CD4-positive, alpha-beta T cell treated with Interferon alpha-2 for 1 hour (primary cell): ENCODE measurements around the gene HLF.
A peak's percentile ranks its signal among the peaks of the same experiment; 100 is the strongest.

ENCODE experiments used
- DNase-seq, 2 donors: peaks; one replicate each; pipeline ENCODE4 v3.0.0-alpha.2; 2020 to 2022

Gene HLF, protein sequence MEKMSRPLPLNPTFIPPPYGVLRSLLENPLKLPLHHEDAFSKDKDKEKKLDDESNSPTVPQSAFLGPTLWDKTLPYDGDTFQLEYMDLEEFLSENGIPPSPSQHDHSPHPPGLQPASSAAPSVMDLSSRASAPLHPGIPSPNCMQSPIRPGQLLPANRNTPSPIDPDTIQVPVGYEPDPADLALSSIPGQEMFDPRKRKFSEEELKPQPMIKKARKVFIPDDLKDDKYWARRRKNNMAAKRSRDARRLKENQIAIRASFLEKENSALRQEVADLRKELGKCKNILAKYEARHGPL

DNA sequence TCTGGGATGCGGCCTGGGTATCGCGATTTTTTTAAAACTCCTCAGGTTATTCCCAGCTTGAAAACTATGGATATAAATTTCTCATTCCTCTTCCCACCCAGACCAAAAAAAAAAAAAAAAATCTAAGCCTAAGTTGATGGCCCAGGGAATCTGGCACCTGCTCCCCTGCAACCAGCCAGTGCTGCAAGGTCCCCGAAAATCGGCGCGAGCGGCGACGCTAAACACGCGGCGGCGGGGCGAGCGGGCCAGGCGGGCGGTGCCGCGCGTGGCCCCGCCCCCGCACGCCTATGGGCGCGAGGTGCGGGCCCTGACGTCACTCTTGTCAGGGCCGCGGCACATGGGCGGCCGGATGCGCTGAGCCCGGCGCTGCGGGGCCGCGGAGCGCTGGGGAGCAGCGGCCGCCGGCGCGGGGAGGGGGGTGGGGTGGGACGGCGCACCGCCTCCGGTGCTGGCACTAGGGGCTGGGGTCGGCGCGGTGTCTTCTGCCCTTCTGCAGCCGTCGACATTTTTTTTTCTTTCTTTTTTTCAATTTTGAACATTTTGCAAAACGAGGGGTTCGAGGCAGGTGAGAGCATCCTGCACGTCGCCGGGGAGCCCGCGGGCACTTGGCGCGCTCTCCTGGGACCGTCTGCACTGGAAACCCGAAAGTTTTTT is at the start of gene HLF:
Gene HLF, plus strand, starts transcription at position 316 of the 654 bp plus-strand sequence. CDS start 525 bp downstream, outside the sequence.
- peak; percentile 71 to 84 for DNase-seq

DNA sequence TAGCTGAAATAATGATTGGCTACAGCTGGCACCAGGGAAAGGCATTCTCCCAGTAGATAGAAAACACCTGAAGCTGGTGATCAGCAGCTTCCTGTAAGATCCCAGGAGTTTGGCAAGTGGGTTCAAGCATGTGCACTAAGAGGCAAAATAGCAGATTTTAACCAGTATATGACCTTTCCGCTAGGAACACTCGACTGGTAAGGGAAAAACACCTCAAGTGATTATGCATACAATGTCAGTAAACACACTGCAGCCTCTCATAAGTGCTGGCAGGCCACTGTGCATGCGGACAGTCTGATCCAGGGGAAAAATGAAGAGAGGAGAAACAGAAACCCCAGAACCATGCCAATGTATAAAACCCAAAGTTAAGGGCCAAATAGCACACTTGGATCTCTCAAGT is 49.0 kb upstream of the HLF start:
- DNase-seq = no peak

DNA sequence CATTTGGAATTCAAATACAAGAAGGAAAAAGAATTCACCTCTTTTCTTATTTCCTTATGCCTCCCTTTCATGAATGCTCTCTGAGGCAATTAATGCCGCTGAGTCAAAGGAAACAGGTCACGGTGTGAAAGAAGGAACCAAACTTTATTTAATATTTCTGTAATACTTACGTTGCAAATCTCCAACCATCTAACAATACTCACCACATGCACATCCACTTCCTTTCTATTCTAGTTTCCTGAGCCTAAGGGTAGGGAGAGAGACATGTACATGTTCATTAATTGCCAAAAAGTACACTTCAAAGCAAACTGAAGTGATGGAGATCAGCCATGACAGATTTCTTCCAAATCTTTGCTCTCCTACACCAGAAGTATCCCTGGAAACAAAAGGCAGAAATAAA is 47.9 kb upstream of the HLF start:
- no peak for DNase-seq

DNA sequence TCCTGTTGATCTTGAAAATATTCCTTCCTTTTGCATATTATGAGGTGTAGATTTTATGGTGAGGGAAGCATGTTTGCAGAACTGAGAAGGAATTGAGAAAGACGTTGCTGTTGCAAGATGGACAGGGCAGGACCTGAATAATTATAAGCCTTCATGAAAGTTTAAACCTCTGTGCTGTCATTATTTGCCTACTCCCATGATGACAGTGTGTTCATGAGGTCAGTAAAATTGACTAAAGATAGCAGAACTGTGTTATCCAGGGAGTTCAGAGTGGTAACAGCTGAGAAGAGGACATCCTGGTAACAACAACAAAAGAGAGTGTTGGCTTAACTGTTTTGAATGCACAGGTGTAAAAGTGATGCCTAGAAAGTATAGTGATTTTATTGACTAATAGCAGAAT is 45.3 kb upstream of the HLF start:
- no peak for DNase-seq

DNA sequence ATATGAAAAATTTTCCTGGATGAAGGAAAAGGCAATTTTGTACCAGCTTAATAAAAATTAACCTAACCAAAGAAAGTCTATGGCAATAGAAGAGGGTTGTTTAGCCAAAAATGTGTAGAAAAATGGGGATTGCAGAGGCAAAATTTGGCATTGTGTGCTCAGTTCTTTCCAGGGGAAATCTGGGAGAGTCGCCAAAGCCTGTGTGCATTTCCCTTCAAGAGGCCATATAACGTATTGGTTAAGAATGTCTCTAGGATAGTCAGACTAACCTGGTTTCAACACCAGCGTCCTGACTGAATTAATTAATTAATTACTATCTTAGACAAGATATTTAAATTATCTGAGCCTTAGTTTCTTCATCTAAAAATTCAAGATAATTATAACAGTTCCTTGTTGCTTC is 44.8 kb upstream of the HLF start:
- DNase-seq = no peak

DNA sequence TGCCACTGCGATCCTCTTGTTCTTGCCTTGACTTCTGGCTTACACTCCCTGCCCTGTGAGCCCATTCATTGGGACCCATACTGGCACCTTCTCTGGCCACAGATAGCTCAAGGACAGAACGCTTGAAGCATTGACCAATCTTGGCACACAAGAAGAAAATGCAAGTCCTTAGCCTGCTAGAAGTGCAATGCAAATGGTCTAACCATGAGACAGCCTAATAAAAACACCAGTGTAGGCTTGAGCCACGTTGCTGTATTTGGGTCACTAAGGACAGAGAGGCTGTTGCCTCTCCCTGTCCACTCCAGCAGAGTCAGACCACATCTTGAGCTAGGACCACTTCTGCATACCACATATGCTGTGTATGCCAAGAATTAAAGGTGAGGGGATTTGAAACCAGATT is 41.2 kb upstream of the HLF start:
- DNase-seq = no peak

DNA sequence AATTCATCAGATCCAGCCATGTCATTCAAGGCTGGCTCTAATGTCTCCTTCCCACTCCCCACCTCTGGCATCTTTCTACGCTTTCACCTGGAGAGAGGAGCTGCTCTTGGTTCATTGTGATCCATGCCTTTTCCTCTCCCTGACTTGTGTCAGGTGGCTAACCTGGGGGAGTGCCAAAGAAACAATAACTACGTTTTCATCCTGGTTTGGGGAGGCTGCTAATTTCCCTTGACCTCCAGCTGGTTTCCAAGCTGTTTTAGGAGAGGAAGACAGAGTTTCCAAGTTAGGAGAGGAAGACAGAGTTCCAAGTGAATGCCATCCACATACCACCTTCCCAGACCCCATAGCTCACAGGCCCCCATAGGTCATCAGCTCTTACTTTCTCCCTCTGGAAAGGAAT is 40.0 kb upstream of the HLF start:
- DNase-seq = no peak

DNA sequence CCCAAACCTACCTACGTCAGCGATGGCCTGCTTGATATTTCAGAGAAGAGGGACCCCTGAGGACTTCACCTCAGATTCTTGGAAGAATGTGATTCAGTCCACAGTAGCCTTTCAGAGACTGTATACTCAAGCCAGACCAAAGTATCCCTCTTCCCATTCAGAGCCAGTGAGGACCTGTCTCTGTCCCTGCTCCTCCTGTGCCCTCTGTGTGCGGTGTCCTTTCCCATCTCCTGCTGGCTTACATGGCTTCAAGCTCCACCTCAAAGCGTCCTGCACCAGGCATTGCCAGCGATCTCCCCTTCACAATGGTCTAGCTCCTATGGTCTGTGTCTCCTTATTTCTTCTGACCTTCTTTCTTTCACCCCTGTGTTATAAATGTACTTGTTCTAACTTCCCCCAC is 39.5 kb upstream of the HLF start:
- no peak for DNase-seq

DNA sequence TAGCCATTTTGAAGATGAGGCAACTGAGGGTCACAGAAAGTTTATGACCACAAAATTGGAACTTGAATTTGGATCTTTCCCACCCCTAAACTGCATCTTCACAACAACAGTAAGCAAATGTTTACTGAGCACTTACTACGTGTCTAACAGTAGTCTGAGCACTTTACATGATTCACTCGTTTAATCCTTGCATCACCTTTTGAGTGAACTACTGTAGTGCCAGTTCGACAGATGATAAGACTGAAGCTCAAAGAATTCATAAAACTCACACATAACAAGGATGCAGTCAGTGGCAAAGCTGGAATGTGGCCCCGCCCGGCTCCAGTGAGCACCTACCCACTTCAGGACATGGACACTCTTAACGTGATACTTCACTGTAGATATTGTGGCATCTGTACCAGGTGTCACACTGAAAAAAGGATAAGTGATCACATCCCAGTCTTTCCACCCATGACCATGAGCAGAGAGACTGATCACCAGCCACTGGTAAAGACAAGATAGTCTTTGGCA is 36.0 kb upstream of the HLF start:
- DNase-seq = no peak

DNA sequence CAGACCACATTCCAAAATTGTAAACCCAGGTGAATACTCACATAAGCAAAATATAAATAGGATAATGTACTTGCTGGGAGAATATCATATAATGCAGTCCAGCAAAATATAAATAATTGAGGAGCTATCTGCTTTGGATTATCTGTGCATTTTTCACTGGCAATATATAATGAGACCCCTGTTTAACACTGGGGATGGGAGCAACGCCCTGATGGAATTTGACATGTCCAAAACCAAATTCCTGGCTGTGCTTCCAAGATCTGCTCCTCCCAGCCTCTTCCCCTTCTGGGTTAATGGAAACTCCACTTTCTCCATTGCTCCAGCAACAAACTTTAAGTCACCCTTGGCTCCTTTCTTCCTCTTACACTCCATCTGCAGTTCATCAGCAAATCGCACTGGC is 35.5 kb upstream of the HLF start:
- DNase-seq = no peak

DNA sequence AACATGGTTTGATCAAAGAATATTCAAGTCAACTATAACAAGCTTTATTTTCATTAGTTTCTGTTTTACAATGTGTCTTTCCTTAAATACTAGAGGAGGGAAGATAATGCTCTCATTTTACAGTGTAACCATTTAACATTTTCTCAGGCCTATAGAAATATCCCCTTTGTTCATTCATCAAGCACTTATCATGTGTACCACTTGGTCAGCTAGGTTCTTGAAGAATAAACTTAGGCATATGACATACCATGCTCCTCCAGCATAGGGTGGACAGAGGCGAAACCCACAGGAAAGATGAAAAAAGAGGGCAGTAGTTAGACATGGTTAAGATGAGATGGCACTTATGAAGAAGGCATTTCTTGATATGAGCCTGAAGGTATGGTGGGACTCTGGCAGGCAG is 34.0 kb upstream of the HLF start:
- no peak for DNase-seq

DNA sequence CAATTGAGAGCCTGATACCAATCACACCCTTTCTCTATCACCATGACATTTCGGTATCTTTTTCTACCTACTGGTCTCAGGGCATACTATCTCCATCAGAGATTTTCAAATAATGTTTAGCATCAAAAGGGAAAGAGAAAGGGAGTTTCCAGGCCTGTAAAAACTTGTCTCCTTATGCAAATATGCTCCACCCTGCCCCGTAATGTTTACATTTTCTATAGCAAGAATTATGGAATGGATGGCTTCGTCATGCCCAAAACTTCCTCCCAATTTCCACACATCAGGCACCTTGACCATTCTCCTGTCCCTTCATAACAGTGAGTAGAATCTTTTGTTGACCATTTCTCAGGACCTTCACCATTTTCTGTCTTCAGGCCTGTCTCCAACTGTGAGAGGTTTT is 30.9 kb upstream of the HLF start:
- DNase-seq = no peak

DNA sequence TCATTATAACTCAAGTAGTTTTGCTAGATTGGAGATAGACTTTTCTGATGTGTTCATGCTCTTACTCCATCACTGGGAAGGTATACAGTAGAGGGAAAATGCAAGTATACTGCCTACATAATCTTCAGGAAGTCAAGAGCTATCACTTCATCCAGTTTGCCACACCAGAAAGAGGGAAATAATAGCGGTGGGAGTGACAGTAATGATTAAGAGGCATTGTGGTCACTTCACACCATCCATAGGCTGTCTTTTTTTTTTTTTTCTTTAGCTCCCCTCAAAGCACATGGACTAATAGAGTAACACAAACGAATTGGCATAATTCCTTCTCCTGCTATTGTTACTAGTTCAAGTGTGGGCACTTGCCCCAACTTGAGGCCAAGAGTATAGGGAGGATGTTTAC is 28.4 kb upstream of the HLF start:
- DNase-seq = no peak

DNA sequence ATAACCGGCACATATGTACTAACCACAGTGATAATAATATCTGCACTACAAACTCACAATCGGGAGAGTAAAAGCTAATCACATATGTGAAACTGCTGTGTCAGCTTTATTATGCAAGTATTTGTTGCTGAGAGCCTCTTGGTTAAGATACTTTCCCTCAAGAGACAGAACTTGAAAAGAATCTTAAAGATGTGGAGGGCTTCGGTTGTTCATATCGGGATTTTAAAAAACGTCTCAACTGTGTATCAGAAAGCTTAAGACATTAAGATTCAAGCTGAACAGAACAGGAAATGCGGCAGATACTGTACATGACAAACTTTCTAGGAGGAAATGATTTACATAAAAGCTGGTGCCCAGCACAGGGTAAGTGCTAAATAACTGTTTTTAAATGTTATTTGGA is 27.5 kb upstream of the HLF start:
- peak in 1 of 2 donors; percentile 43 for DNase-seq

DNA sequence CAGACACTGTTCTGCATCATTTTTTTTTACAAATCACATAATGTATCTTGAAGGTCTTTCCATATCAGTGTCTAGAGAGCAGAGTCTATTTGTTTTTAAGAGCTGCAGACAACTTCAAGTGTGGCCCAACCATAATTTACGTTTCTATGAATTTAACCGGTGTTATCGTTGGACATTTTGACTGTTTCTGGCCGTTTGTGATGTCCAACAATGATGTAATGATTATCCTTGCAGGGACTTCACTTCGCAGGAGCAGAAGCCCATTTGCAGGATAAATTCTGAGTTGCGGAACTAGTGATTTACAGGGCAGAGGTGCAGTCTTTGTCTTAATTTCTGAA is 26.9 kb upstream of the HLF start:
- no peak for DNase-seq

DNA sequence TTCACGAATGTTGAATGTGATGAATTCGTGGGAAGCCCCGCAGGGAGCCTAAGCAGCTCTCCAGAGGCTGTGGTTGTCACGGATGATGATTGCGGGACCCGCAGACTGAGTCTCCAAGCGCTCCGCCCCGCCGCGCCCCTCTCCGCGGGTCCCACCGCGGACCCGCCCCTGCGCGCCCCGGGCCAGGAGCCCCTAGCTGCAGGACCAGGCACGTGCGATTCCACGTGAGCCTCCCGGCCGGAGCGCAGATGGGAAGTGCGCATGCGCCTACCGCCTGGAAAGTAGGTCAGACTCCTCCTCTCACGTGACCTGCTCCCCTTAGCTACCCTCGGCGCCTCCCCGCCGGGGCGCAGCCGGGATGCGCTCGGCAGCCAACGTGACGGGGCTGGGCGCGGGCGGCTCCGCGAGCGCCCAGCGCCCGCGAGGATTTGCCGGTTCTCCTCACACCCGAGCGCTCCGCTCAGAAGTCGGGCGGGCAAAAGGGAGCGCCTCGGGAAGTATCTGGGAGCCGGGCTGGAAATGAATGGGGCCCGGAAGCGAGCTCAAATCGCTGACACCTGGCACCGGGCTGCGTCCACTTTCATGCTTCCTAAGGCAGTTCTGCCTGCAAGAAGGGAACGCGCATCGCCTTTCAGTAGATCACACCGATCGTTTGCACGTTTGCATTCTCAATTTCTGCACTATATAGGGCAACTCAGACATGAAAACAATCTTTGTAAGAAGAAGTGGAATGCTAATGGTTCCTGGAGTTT is 26.4 kb upstream of the HLF start:
- peak; percentile 88 to 92 for DNase-seq

DNA sequence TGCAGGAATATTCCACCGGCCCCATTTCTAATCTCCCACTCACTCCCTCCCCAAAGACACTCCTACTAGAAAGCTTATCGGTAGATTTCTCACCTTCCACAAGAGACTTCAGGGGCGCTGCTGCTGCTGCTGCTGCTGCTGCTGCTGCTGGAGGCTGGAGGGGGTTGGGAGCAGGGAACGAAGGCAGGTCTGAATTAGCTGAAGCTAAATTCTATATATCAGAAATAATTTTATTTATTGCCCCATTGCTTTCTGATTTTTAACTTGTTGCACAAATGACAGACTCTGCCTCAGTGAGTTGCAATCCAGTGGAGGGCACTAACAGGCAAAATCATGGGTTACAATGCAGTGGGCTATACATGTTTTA is 25.8 kb upstream of the HLF start:
- peak in 1 of 2 donors; percentile 30 for DNase-seq

DNA sequence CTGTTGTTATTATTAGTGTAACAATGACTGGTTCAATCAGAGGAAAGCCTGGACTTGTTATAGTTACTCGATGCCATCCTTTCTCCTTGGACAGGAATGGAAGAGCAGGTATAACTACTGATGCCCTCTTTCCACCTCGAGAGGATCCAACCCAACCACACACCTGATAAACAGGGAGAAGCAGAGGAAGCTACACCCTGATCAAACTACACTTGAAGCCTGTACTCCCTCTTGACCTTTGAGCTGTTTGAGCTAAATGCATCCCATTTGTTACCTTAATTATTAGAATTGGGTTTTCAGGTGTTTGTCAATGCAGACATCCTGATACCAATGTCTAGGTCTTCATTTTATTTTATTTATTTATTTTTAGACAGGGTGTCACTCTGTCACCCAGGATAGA is 23.7 kb upstream of the HLF start:
- no peak for DNase-seq

DNA sequence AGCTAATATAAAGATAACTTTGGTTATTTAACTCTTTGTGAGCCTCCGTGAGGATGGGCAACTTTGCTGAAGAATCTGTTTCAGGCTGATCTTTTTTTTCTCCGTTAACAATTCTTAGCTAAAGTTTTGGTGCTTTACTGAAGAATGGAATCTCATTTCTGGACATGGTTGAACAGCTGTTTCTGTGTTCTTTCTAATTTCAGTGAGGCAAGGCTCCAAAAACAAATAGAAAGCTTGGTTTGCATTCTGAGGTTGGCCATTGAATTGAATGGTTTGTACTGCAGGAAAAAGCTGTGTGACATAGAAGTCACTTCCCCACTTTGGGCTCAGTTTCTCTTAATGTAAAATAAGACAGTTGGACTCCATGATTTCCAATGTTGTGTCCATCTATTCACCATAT is 22.3 kb upstream of the HLF start:
- DNase-seq = no peak

DNA sequence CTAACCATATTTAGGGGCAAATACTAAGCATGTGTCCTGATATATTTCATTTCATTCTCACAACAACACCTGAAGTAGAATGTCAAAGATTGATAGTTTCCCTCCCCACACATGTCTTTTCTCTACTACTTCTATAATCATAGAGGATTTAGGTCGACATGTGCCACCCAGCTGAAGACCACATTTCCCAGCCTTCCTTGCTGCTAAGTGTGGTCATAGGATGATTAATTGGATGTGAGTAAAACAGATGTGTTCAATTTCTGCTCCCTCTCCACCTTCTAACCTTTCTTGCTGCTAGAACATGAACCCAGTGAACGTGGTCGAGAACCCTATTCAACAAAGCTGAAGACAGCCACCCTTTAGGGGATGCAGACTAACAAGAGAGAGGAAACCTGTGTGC is 18.8 kb upstream of the HLF start:
- no peak for DNase-seq

DNA sequence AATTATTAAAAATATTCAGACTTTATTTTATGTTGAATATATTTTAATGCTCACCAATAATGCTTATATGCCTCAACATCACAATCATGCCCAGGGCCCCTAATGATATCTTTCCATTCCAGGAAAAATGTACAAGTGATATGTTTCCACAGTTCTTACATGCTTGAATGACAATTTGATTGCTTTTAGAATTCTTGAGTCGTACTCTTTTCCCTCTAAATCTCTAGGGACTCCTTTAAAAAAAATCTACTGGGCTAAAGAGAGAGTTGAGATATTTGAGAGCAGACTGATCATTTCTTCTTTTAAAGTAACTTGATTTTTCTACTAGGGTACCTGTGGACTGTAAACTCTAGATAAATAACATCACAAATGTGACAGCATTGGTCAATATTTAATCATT is 18.2 kb upstream of the HLF start:
- DNase-seq = no peak

DNA sequence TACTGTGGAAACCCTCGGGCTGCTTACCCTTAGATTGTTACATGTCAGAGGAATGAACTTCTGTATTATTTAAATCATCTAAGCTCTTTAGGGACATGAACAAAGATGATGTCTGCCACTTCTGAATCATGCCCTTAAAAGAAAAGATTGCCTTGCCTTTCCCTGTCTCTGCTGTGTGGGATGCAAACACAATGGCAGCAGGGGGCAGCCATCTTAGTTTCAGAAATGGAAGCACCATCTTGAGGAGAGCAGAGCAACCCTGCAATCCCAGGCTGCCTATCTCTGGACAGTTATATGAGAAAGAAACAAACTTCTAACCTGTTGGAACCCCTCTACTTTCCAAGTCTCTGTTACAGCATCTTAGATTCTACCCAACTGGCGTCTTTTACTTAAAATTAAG is 16.7 kb upstream of the HLF start:
- DNase-seq = no peak

DNA sequence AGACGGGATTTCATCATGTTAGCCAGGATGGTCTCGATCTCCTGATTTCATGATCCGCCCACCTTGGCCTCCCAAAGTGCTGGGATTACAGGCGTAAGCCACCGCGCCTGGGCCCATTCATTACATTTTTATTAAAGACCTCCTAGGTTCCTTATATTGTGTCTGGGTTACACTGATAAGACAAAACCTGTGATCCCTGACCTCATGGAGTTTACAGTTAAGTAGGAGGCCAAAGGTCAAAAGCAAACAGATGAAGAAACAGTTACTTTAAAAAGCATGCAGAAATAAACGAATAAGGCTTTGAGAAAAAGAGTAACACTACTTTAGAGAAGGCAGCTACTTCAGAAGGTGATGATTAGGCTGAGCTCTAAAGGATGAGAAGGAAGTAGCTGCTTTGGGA is 14.9 kb upstream of the HLF start:
- no peak for DNase-seq

DNA sequence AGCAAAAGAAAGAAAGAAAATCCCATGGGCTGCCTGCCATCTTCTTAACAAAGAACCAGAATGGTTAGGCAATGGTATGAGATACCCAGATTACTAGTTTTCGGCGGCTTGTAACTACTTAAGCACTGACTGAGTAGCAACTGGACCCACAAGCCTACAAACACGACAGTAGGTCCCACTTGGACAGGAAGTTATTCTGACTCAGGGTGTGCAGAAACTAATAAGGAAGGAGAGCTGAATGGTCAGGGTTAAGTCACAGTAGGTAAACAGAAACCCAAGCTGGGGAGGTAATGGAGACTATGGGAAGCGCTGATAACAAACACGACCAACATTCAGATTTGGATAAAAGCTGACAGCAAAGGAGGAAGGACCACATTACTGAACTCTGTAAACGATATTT is 10.4 kb upstream of the HLF start:
- no peak for DNase-seq
